Neural cell (in vitro differentiated cells): ENCODE results near the gene BICDL1. TPM values are rescaled to one million over a fixed set of nuclear protein-coding genes. Genes with fewer than 3 reads are reported as not detected.

Source experiments
- H2AFZ ChIP-seq: fragments of 200-600, 300-800 bp; sonication (generic), shearing (Covaris generic); 2 replicates; pipeline ENCODE4 v1.6.0; 2014; ENCODE audit warnings: low read depth, mild to moderate bottlenecking, antibody characterized with exemption, low read length, moderate library complexity
- H3F3A ChIP-seq: fragments of 200-600 bp; shearing (Covaris generic); 2 replicates; pipeline ENCODE4 v1.6.1; 2016; ENCODE audit warnings: mild to moderate bottlenecking, moderate library complexity, mixed read lengths, antibody characterized with exemption, low read length; ENCODE audit not compliant: insufficient read depth, poor library complexity, severe bottlenecking
- H3K27ac ChIP-seq: fragments of 200-600, 300-800 bp; sonication (generic), shearing (Covaris generic); 2 replicates; pipeline ENCODE4 v1.5.1; 2014; ENCODE audit warnings: mild to moderate bottlenecking, low read length, moderate library complexity
- H3K27me3 ChIP-seq: fragments of 300-800, 200-600 bp; sonication (generic), shearing (Covaris generic); 2 replicates; pipeline ENCODE4 v1.6.0; 2014; ENCODE audit warnings: mild to moderate bottlenecking, low read depth, low read length, moderate library complexity; ENCODE audit not compliant: insufficient read depth
- H3K36me3 ChIP-seq: fragments of 300-800, 200-600 bp; sonication (generic), shearing (Covaris generic); 2 replicates; pipeline ENCODE4 v1.5.1; 2014; ENCODE audit warnings: mild to moderate bottlenecking, antibody characterized with exemption, low read length, moderate library complexity; ENCODE audit not compliant: insufficient read depth
- H3K4me2 ChIP-seq: fragments of 300-800, 200-600 bp; sonication (generic), shearing (Covaris generic); 2 replicates; pipeline ENCODE4 v1.6.0; 2014; ENCODE audit warnings: mild to moderate bottlenecking, low read length
- H3K4me3 ChIP-seq: fragments of 300-800, 200-600 bp; sonication (generic), shearing (Covaris generic); 2 replicates; pipeline ENCODE4 v1.5.1; 2014; ENCODE audit warnings: mild to moderate bottlenecking, low read length, moderate library complexity
- H3K79me2 ChIP-seq: fragments of 200-600 bp; shearing (Covaris generic); replicated peaks from 2 replicates; pipeline ENCODE4 v1.6.0; 2014; ENCODE audit warnings: mild to moderate bottlenecking, low read length, moderate library complexity; ENCODE audit not compliant: insufficient read depth
- H3K9ac ChIP-seq: fragments of 300-800, 200-600 bp; sonication (generic), shearing (Covaris generic); 2 replicates; pipeline ENCODE4 v1.6.1; 2016; ENCODE audit warnings: mild to moderate bottlenecking, low read length, mixed read lengths
- H3K9me2 ChIP-seq: fragments of 200-600 bp; shearing (Covaris generic); 2 replicates; pipeline ENCODE4 v1.6.1; 2016; ENCODE audit warnings: mild to moderate bottlenecking, low read length, mixed read lengths; ENCODE audit not compliant: insufficient read depth
- H3K9me3 ChIP-seq: fragments of 200-600, 300-800 bp; sonication (generic), shearing (Covaris generic); 2 replicates; pipeline ENCODE4 v1.6.1; 2016; ENCODE audit warnings: mild to moderate bottlenecking, mixed run types, low read length, moderate library complexity, mixed read lengths
- H4K20me1 ChIP-seq: fragments of 200-600 bp; shearing (Covaris generic); 2 replicates; pipeline ENCODE4 v1.6.1; 2016; ENCODE audit warnings: mild to moderate bottlenecking, mixed run types; ENCODE audit not compliant: insufficient read depth
- EP300 ChIP-seq: fragments of 450-650 bp; conservative IDR thresholded peaks from 2 replicates; pipeline ENCODE4 v1.6.1; 2014; ENCODE audit warnings: antibody characterized with exemption, mild to moderate bottlenecking, moderate library complexity; ENCODE audit not compliant: poor library complexity, severe bottlenecking
- EZH2 ChIP-seq: fragments of 200-600, 300-800 bp; shearing (Covaris generic), sonication (generic); IDR thresholded peaks from 2 replicates; pipeline ENCODE4 v1.6.1; 2014; ENCODE audit warnings: antibody characterized with exemption, low read length, borderline replicate concordance, mild to moderate bottlenecking; ENCODE audit not compliant: insufficient read depth, poor library complexity, severe bottlenecking
- MXI1 ChIP-seq: fragments of 450-650 bp; conservative IDR thresholded peaks from 2 replicates; pipeline ENCODE4 v1.6.1; 2014; ENCODE audit warnings: antibody characterized with exemption, mild to moderate bottlenecking; ENCODE audit not compliant: poor library complexity, severe bottlenecking
- POLR2AphosphoS5 ChIP-seq: IDR thresholded peaks from 2 replicates; pipeline ENCODE4 v1.6.1; 2012
- RAD21 ChIP-seq: fragments of 450-650 bp; conservative IDR thresholded peaks from 2 replicates; pipeline ENCODE4 v1.6.1; 2014; ENCODE audit warnings: antibody characterized with exemption, mild to moderate bottlenecking, moderate library complexity
- REST ChIP-seq: IDR thresholded peaks from 2 replicates; pipeline ENCODE4 v1.6.1; 2012; ENCODE audit warnings: borderline replicate concordance
- SMC3 ChIP-seq: fragments of 450-650 bp; conservative IDR thresholded peaks from 2 replicates; pipeline ENCODE4 v1.6.1; 2014; ENCODE audit warnings: antibody characterized with exemption, mild to moderate bottlenecking, moderate library complexity; ENCODE audit not compliant: poor library complexity
- TAF1 ChIP-seq: IDR thresholded peaks from 2 replicates; pipeline ENCODE4 v1.6.1; 2012; ENCODE audit warnings: low read depth
- polyA plus RNA-seq: library from polyadenylated mRNA; depleted of rRNA; stranded (reverse); fragments of >200 nt; gene quantifications from 2 replicates; pipeline ENCODE4 v1.2.3, GENCODE V29; 2014
- TF ChIP-seq, protein P1 (sequence below): fragments of 450-650 bp; IDR thresholded peaks from 2 replicates; pipeline ENCODE4 v1.5.1; 2014; ENCODE audit warnings: antibody characterized with exemption, mild to moderate bottlenecking, moderate library complexity; ENCODE audit not compliant: poor library complexity, severe bottlenecking

Gene BICDL1
- polyA plus RNA-seq, 1 donor from 2014 or later, result 136 TPM

DNA sequence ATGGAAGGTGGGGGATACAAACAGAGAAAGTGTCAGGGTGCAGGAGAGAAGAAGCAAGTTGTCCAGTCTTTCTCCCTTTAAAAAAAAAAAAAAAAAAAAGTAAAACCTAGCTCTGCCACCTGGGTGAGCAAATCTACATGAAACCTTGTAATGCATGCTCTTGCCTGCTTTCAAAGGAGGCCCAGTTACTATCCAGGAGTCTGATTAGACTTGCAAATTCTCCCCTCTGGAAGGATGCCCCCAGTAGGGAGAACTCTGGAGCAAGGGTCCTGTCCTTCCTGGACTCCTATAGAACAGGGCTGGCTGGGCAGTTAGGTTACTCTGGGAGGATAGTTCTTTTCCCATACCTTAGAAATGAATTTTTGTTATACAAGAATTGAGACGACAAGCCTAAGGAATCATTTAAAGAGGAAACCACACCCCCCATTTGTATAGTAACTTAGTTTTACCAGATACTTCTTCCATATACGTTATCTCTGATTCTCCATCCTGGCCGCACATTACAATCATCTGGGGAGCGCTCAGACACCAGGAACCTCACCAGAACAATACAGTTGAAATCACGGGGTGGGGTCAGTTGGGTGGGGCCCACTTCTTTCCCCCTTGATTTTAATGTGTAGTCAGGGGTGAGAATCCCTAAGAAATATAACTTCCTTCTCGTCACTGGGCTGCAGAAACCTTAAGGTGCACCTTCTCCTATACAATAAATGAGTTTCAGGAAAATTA is 97.0 kb downstream of the BICDL1 start:
- Histone ChIP-seq H3K27me3 (no peaks in the 10 kb centered on the region), H3K9ac (no peak overlapping the region)

DNA sequence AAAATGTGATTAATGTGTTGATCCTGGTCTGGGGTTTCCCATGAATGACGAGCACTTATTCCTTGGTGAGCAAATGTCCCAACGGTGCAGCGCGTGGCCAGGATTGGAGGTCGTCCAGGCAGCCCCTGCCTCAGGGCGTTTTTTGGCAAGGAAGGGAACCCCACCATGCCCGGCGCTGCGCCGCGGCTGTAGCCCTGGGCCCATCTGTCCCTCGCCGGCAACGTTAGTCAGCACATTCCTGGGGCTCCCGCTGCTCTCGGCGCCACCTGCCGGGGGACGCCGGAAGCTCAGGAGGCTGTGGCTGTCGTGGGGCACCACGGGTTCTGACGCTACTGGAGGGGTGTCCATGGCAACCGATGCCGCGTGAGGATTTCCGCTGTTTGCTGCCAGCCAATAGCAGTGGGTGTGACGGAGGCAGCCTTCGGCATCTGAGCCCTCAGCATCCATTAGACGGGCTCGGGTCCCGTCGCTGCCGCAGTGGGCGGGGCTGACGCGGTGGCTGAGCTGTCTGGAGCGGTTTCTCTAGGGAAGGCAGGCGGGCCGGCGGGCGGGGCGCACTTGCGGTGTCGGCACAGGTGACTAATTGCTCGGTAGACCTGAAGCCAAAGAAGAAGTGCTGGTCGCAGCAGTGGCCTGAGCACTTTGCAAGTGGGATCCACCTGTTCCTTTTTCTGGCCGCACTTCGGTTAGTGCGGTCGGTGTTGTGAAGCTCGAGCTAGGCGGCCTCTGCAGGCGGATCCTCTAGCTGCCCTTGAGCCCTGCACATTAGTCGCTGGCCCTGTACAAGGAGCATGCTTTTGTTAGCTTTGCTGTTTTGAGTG is 98.0 kb downstream of the BICDL1 start:
- H3K9ac ChIP-seq, result peak overlapping the region; percentile 65
- no peaks in the 10 kb centered on the region for H3K79me2 ChIP-seq
- H3K4me2 ChIP-seq, result peak overlapping the region; percentile 69
- no peaks in the 10 kb centered on the region for H3F3A ChIP-seq
- no peaks in the 10 kb centered on the region for H3K9me3 ChIP-seq
- peak overlapping the region; percentile 82 for H3K27ac ChIP-seq
- peaks cover 4% of the 10 kb centered on the region for H3K36me3 ChIP-seq
- H3K4me3 ChIP-seq, result peak overlapping the region; percentile 68
- H3K9me2 ChIP-seq, result no peaks in the 10 kb centered on the region
- no peaks in the 10 kb centered on the region for H3K27me3 ChIP-seq
- H2AFZ ChIP-seq, result peak overlapping the region; percentile 31
- H4K20me1 ChIP-seq, result no peaks in the 10 kb centered on the region
- TF ChIP-seq RAD21, result peak; percentile 88
- TF ChIP-seq SMC3, result peak; percentile 97
- TF ChIP-seq EZH2, result no peak
- no peak for TF ChIP-seq REST
- peak; percentile 75 for TF ChIP-seq TAF1
- TF ChIP-seq POLR2AphosphoS5, result peak; percentile 83
- TF ChIP-seq MXI1, result peak; percentile 89

More for the DNA sequence above, 97.0 kb downstream of the BICDL1 start:
- TF ChIP-seq EZH2 (no peak), RAD21 (no peak), POLR2AphosphoS5 (no peak), SMC3 (no peak), MXI1 (no peak), TAF1 (no peak), REST (no peak), EP300 (no peak)
- TF ChIP-seq, protein P1, sequence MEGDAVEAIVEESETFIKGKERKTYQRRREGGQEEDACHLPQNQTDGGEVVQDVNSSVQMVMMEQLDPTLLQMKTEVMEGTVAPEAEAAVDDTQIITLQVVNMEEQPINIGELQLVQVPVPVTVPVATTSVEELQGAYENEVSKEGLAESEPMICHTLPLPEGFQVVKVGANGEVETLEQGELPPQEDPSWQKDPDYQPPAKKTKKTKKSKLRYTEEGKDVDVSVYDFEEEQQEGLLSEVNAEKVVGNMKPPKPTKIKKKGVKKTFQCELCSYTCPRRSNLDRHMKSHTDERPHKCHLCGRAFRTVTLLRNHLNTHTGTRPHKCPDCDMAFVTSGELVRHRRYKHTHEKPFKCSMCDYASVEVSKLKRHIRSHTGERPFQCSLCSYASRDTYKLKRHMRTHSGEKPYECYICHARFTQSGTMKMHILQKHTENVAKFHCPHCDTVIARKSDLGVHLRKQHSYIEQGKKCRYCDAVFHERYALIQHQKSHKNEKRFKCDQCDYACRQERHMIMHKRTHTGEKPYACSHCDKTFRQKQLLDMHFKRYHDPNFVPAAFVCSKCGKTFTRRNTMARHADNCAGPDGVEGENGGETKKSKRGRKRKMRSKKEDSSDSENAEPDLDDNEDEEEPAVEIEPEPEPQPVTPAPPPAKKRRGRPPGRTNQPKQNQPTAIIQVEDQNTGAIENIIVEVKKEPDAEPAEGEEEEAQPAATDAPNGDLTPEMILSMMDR, result no peak
- H3K4me2 ChIP-seq, result peak overlapping the region; percentile 59
- no peaks in the 10 kb centered on the region for H3K79me2 ChIP-seq
- no peak overlapping the region for H2AFZ ChIP-seq
- no peak overlapping the region for H3K27ac ChIP-seq
- H3F3A ChIP-seq, result no peaks in the 10 kb centered on the region
- H3K36me3 ChIP-seq, result no peaks in the 10 kb centered on the region
- H3K9me3 ChIP-seq, result no peaks in the 10 kb centered on the region
- no peaks in the 10 kb centered on the region for H4K20me1 ChIP-seq
- no peaks in the 10 kb centered on the region for H3K9me2 ChIP-seq
- H3K4me3 ChIP-seq, result peak overlapping the region; percentile 68
